ENCODE results near the gene PRR3. TPM values are rescaled to one million over a fixed set of nuclear protein-coding genes. Genes with fewer than 3 reads are reported as not detected.

Gene PRR3
- total RNA-seq, 1 experiment from 2014 or later: 6.1 TPM

GRCh38 chr6:30611150-30611855 lies 54.2 kb downstream of the PRR3 start:
- H3K27ac ChIP-seq (ENCODE audit: low read length): no peak overlapping the region
- CTCF ChIA-PET: interaction anchor here (0.6 to 1.9 kb wide), 3 partner anchors 12 to 119 kb away, joined by 4 to 6 read pairs (median 5); no protein-coding TSS in a partner anchor
- H3K9me3 ChIP-seq (ENCODE audit: low read length): no peaks in the 10 kb centered on the region
- no peaks in the 10 kb centered on the region for H3K27me3 ChIP-seq (ENCODE audit: low read length)
- peaks cover 24% of the 10 kb centered on the region for H3F3A ChIP-seq (ENCODE audit: low read length, unreplicated experiment)
- no peak for ATAC-seq
- no peak overlapping the region for H3K4me2 ChIP-seq (ENCODE audit: low read length)
- H4K20me1 ChIP-seq (ENCODE audit: low read length): peaks cover 38% of the 10 kb centered on the region
- DNase-seq: no peak
- H3K9ac ChIP-seq (ENCODE audit: low read length): no peak overlapping the region
- peaks cover 44% of the 10 kb centered on the region for H3K36me3 ChIP-seq (ENCODE audit: low read depth, low read length)
- H3K9me2 ChIP-seq (replicated peaks; ENCODE audit: low read length): no peaks in the 10 kb centered on the region
- H3K4me1 ChIP-seq (ENCODE audit: insufficient read depth, low read length): peaks cover 28% of the 10 kb centered on the region
- no peak overlapping the region for H2AFZ ChIP-seq (ENCODE audit: low read length)
- no peak overlapping the region for H3K4me3 ChIP-seq (ENCODE audit: low read length)
- no peak for TF ChIP-seq EZH2phosphoT487 (IDR thresholded peaks at IDR 0.05; ENCODE audit: borderline replicate concordance, low read length)
- no peak for TF ChIP-seq EZH2 (IDR thresholded peaks at IDR 0.05; ENCODE audit: low read length, unreplicated experiment)
- TF ChIP-seq CTCF (conservative IDR thresholded peaks at IDR 0.05; ENCODE audit: low read depth, low read length): no peak
- intact Hi-C loops (cut with micrococcal nuclease): no loop called here
- H3K79me2 ChIP-seq (ENCODE audit: low read length): peaks cover 51% of the 10 kb centered on the region
- BruUV-seq (replicated peaks): no TSS peak
- POLR2A ChIA-PET (ENCODE audit: unreplicated experiment): interaction anchor here (0.6 kb wide), 1 partner anchor 11 kb away, joined by 7 read pairs; no protein-coding TSS in a partner anchor

DNA sequence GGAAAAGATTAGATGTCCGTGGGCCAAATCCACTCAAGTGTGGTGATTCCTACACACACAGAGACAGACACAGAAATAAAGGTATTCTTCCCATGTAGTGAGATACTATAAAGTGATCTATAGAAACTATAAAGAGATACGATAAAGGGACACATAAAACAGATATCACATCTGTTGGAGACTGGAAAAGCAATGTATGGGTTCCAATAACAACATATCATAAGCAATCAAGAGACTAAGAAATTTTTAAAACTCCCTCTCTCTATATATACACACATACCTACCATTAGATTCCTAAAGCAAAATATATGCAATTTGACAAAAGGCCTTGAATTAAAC lies 54.7 kb downstream of the PRR3 start:
- no peaks in the 10 kb centered on the region for H3K27me3 ChIP-seq (ENCODE audit: low read length)
- peaks cover 44% of the 10 kb centered on the region for H3K36me3 ChIP-seq (ENCODE audit: low read depth, low read length)
- no peak overlapping the region for H3K27ac ChIP-seq (ENCODE audit: low read length)
- H3K4me1 ChIP-seq (ENCODE audit: insufficient read depth, low read length): peaks cover 30% of the 10 kb centered on the region
- intact Hi-C loops (cut with micrococcal nuclease): no loop called here
- ATAC-seq: no peak
- TF ChIP-seq EZH2 (IDR thresholded peaks at IDR 0.05; ENCODE audit: low read length, unreplicated experiment) (no peak), EZH2phosphoT487 (IDR thresholded peaks at IDR 0.05; ENCODE audit: borderline replicate concordance, low read length) (no peak), CTCF (conservative IDR thresholded peaks at IDR 0.05; ENCODE audit: low read depth, low read length) (no peak)
- ChIA-PET CTCF (interaction anchor here (0.6 to 1.9 kb wide), 3 partner anchors 12 to 119 kb away, joined by 4 to 6 read pairs (median 5); no protein-coding TSS in a partner anchor), POLR2A (ENCODE audit: unreplicated experiment) (interaction anchor here (0.6 to 0.7 kb wide), 2 partner anchors 11 kb away, joined by 3 to 7 read pairs; no protein-coding TSS in a partner anchor)
- no TSS peak for BruUV-seq (replicated peaks)
- no peak overlapping the region for H2AFZ ChIP-seq (ENCODE audit: low read length)
- peaks cover 27% of the 10 kb centered on the region for H3F3A ChIP-seq (ENCODE audit: low read length, unreplicated experiment)
- no peaks in the 10 kb centered on the region for H3K9me3 ChIP-seq (ENCODE audit: low read length)
- no peak for DNase-seq
- no peak overlapping the region for H3K4me3 ChIP-seq (ENCODE audit: low read length)
- H3K4me2 ChIP-seq (ENCODE audit: low read length): no peak overlapping the region
- peaks cover 57% of the 10 kb centered on the region for H3K79me2 ChIP-seq (ENCODE audit: low read length)
- H3K9me2 ChIP-seq (replicated peaks; ENCODE audit: low read length): no peaks in the 10 kb centered on the region
- no peak overlapping the region for H3K9ac ChIP-seq (ENCODE audit: low read length)
- peaks cover 42% of the 10 kb centered on the region for H4K20me1 ChIP-seq (ENCODE audit: low read length)

- peaks cover 60% of the 10 kb centered on the region for H3K79me2 ChIP-seq (ENCODE audit: low read length)
- no peak overlapping the region for H2AFZ ChIP-seq (ENCODE audit: low read length)
- no peak overlapping the region for H3K27ac ChIP-seq (ENCODE audit: low read length)
- 0 out of 2 replicates have a peak, but pooled peaks have one; percentile 5 for ATAC-seq
- BruUV-seq (replicated peaks): no TSS peak
- ChIA-PET POLR2A (ENCODE audit: unreplicated experiment) (interaction anchor here (0.6 to 0.7 kb wide), 2 partner anchors 11 to 12 kb away, joined by 3 to 7 read pairs; no protein-coding TSS in a partner anchor), CTCF (interaction anchor here (0.6 to 1.9 kb wide), 5 partner anchors 13 to 127 kb away, joined by 3 to 6 read pairs (median 4); no protein-coding TSS in a partner anchor)
- peaks cover 27% of the 10 kb centered on the region for H3F3A ChIP-seq (ENCODE audit: low read length, unreplicated experiment)
- H3K9ac ChIP-seq (ENCODE audit: low read length): no peak overlapping the region
- peaks cover 30% of the 10 kb centered on the region for H3K4me1 ChIP-seq (ENCODE audit: insufficient read depth, low read length)
- intact Hi-C loops (cut with micrococcal nuclease): no loop called here
- peak overlapping the region; percentile 99; the same call in 1 of the 2 replicates for H3K4me2 ChIP-seq (ENCODE audit: low read length)
- peak; percentile 45 for DNase-seq
- H4K20me1 ChIP-seq (ENCODE audit: low read length): peaks cover 42% of the 10 kb centered on the region
- peaks cover 42% of the 10 kb centered on the region for H3K36me3 ChIP-seq (ENCODE audit: low read depth, low read length)
- H3K9me3 ChIP-seq (ENCODE audit: low read length): no peaks in the 10 kb centered on the region
- H3K4me3 ChIP-seq (ENCODE audit: low read length): no peak overlapping the region
- no peak for TF ChIP-seq EZH2 (IDR thresholded peaks at IDR 0.05; ENCODE audit: low read length, unreplicated experiment)
- peak; percentile 68 for TF ChIP-seq CTCF (conservative IDR thresholded peaks at IDR 0.05; ENCODE audit: low read depth, low read length)
- no peak for TF ChIP-seq EZH2phosphoT487 (IDR thresholded peaks at IDR 0.05; ENCODE audit: borderline replicate concordance, low read length)
- no peaks in the 10 kb centered on the region for H3K27me3 ChIP-seq (ENCODE audit: low read length)
- H3K9me2 ChIP-seq (replicated peaks; ENCODE audit: low read length): no peaks in the 10 kb centered on the region
These were observed 55.1 kb downstream of the PRR3 start for GRCh38 chr6:30612213-30612612.

Measured in PC-3 (cell line).